HG03045 (cell line): ENCODE data around the gene PAX5.

Experiments
- ATAC-seq: cut with Tn5 transposase; IDR thresholded peaks from one replicate; pipeline ENCODE4 v1.9.1; 2021; ENCODE audit warnings: mild to moderate bottlenecking, moderate library complexity; ENCODE audit not compliant: unreplicated experiment

Gene PAX5

DNA sequence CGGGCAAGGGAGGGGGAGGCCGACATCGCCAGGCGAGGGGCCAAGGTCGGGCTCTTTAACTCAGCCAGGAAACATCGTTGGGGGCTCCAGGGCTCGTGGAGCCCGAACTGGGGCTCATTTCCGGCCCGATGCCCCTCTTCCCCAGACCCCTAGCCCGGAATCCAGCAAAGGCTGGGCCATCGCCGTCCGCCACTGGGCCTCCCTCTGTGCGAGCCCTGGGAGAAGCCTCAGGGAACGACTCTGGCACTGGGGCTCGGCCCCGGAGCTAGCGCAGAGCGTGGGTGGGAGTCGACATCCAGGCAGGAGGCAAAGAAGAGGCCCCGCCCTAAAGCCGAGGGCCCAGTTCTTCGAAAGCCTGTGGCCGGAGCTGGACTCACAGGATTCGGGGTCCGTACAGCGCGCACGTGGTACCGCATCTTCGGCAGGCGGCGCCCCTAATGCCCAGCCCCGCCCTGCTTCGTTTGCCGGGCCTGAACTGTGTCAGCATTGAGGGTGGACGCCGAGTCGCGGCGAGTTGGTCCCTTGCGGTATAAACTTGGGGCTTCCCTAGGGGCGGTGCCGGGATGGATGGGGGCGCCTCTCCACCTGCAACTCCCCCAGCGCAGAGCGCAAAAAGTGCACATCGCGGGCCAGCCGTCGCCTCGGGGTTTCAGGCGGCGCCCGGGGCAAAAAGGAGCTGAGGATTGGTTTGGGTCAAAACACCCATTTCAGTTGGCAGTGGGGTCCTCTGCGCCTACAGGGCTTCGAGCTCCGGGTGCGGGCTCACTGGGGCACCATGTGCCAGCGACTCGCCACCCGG lies 3.6 kb upstream of the PAX5 start:
- no peak for ATAC-seq

DNA sequence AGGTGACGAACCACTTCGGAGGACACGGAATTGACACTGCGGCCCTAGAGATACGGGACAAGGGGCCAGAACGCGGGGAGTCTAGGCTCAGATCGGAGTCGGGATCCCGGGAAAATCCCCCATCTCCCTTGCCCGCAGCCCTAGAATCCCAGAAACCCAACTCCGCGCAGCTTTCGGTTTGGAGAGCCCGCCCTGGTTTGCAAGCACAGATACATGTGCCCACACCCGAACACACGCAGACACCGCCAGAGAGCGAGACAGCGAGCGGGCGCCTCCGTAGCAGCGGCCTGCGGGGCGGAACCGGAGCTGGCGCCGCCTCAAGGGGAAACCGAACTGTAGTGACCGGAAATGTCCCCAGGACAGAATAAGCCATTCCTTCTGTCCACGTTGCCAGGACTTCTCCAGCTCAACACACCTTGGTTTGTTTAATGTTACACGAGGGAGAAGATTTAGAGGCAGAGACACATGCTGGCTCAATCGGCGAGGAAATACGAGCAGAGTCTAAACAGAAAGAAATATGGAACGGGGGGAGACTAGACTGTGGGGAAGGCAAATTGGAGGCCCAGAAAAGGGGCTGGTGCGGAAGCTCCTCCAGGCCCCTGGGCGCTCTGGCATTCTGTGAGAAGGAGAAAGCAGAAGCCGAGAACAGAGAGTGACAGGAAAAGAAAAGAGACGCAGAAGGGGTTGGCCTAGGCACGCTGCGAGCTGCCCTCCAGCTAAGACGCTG lies 2.9 kb upstream of the PAX5 start:
- no peak for ATAC-seq

DNA sequence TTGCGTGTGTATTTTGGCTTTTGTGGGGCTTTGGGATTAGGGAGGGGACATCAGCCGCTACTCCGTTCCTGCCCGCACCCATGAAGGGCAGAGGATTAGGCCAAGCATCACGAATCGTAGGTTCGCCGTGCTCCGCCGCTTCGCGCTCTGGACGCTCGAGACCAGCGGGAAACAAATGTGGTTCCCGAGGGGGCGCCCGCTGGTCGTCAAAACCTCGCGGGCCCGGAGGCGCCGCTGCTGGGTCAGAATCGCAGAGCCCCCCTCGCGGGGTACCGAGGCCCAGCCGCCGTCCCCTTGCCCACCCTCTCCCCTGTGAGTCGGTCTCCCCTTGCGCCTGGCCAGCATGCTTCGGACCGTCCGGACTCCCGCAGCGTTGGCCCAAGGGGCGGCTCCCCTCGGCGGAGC lies 2.3 kb upstream of the PAX5 start:
- ATAC-seq: no peak

DNA sequence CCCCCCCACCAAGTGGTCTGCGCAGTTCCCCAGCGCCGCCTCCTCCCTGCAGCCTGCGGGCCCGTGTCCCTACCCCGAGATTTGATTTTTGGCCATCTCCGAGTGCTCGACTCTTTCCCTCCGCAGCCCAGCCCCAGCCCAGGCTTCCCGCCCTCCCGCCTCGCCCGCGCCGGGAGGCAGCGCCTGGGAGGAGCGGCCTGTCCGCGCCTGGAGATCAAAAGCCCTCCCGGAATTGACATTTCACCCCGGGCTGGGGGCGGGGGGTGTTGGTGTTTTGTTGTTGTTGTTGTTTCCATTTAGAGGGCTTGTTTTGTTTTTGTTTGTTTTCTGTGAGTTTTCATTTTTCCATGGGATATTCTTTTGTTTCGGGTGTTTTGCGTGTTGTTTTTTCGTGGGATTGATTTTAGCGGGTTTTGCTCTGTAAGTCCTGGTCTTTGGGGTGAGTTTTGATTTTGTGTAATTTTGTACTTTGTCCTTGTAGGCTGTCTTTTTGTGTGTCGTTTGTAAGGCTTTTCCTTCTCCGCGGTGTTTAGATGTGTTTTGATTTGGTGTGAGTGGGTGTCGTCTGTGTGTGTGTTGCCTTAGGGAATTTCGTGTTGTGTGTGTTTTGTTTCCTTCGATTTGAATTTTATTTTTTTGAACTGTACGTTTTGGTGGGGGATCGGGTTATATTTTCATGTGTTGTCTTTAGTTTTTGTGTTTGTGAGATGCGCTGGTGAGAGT lies 1.7 kb upstream of the PAX5 start:
- no peak for ATAC-seq

DNA sequence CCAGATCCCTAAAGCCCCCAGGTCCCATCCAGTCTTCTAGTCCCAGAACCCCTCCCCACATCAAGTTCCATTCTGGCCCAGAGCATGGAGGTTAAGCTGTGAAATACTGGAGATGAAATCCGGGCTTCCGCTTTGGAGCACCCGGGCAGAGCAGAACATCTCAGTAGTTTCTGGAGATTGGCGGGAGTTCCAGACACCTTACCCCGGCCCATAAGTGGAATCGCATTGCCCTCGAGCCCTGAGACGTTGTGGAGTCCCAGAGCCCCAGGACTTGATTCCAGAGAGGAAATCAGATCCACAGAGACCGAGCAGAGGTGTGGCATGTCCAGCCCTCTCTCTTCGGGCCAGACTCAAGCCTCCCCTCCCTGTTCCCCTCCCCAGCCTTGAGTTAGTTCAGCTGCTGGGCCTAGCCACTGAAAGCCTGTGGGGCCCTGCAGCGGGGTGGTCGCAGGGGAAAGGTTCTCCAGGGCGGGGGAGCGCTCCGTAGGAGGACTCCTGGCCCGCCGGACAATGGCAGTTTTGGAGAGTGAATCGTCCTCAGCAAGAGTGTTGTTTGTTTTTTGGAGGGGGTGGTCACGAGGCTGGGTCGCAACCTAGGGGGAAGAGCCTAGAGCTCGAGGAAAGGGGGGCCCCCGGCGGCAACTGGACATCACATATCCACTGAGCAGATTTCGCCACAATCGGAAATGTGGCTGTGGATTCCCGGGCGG lies 1.0 kb upstream of the PAX5 start:
- no peak for ATAC-seq

DNA sequence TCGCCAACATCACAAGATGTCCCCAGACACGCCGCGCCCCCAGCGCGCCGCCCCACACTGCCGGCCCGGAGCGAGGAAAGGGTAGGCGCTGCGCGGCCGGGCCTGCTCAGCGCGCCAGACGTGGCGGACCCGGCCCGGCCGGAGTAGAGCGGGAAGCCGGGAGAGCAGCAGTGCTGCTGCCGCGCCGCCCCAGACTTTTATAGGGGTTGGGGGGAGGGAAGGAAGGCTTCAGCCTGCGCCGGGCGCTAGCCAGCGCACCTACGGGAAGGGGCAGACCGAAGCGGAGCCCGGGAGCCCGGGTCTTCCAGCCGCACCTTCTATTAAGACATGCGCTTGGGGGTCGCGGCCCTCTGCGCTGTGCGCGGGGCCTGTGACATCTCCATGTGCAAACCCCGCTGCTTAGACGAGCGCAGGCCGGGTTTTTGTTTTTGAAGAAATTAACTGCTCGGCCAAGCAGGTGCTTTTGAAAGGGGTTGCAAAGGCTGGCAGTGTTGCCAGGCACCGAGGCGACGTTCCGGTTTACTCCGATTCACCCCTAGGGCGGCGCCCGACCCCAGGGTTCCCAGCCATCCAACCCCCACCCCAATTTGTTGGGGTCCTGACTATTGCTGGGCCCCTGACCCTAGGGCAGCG lies 353 bp upstream of the PAX5 start:
- ATAC-seq: peak; percentile 21

DNA sequence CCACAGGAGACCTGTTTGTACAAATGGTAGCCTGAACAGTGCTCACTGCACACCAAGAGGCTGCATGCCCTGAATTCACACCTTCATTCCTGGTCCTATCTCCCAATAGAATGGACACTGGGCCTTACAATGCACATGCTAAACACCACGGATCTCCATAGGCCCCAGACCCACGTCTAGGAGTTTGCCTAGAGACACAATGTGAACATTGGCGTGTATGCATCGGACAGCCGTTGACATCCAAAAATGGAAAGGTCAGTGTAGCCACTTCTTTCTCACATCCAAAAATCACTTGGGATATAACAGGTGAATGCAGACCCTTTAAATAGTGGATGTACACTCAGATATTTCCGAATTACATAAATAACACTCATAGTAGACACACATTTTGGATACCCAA lies 927 bp downstream of the PAX5 start:
- no peak for ATAC-seq

DNA sequence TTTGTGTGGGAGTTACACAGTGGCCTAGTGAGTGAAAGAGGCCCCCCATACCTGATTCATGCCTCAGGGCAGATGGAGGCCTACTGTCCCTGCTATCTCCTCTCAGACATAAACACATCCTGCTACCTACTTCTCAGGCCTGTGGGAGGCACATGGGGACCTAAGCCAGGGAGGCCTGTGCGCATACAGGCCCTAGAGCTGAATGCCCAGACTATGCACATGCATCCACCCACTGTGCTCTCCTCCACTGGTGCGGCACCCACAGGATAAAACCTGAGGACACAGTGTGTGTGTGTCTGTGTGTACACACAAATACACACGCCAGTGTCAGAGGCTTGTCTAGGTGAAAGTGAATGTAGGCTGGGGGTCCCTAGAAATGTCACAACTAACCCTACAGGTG lies 1.4 kb downstream of the PAX5 start:
- ATAC-seq: no peak

DNA sequence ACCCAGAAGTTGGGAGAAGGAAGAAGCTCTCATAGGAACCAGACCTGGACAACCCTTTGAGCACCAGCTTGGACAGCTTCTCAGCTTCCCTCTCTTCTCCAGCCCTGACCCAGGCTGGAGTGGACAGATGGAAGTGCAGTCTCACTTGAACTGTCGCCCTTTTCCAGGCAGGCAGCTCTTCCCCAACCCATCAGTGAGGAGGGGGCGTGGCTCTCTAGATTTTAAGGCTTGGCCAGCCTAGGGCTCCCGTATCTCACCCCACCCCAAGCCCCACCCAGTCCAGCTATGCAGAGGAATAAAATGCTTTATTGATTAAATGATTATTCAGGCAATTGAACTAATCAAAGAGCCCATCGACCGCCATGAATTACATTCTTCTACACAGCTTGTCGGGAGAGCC lies 2.2 kb downstream of the PAX5 start:
- ATAC-seq: no peak

DNA sequence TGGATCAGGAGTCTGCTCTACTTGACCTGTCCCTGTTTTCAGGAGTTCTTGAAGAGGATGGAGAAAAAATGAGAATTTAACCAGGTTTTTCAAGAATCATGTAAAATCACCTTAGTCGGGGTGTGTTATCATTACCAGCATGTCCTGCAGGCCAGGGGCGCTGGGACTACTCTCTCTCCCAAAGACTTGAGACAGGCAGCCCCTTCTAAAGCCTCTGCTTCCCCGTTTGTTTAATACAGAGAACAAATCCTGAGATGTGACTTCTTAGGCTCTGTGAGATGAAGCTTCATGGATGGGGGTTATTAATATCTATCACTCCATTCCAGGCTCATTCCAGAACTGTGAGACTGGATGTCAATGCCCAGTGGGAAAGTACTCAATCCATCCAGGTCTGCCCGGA lies 3.0 kb downstream of the PAX5 start:
- no peak for ATAC-seq

DNA sequence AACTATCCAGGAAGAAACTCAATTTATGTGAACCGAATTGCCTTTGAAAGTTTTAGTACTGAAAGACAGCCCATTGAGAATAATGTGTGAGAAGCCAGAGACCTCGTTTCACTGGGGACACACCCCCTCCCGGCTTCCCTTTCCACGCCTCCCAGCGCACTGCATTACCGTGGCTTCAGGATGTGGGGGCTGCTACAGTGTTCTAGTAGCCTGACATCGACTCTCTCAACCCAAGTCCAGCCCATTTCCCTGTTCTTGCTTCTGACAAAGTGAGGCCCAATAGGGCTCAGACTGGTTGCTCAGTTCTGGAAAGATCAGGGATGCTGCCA lies 3.5 kb downstream of the PAX5 start:
- ATAC-seq: no peak

DNA sequence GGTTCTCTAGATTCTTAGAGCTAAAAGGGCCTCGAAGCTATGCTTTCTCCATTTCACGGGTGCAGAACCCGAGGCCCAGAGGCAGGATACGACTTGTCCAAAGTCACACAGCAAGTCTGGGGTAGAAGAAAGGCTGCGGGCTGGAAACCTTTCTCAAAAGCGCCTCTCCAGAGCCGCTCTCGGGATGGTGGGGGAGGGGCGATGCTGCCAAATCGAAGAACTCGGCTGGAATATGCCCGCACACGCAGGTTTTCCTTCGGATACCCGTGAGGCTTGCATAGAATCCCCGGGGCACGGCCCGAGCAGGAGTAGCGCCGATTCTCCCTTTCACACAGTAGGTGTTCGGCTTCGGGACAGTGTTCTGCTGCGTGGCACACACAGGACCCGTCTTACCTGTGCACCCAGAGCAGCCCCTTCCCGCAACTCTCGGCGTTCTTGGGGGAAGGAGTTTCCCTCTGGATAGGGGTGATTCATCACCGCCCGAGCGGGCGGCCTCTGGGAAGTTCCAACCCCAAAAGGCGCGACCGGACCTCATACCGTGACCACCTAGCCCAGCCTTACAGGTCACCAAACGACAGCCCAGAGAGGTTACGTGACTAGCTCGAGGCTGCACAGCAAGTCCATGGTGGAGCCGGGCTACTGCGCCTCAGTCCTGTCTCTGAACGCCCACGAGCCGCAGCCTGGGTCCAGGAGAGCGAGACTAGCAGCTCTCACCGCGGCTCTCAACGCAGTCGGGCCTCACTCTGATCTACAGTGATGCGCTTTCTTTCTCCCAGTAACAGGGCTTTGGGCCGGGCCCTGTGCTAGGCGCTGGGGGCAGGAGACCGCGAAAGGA lies 4.1 kb downstream of the PAX5 start:
- ATAC-seq: no peak

DNA sequence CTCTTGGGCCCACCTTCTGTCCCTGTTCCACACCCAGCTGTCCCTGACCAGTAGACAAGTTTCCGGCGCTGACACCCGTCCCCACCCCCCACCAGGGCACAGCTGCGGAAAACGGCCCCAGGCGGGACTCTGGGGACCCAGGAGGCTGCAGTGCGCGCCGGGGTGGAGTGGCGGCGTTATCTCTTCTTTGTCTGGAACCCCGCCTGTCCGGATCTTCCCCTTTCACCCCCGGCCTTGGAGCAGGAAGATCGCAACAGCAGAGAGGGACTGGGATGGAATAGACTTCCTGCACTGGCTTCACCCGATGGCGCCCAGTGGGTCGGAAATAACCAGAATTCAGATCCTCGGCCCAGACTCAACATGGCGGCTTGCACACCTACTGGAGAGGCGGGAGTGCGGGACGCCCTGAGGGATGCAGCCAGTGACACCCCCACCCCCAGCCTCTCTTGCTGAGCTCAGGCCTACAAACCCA lies 4.7 kb downstream of the PAX5 start:
- ATAC-seq: no peak

DNA sequence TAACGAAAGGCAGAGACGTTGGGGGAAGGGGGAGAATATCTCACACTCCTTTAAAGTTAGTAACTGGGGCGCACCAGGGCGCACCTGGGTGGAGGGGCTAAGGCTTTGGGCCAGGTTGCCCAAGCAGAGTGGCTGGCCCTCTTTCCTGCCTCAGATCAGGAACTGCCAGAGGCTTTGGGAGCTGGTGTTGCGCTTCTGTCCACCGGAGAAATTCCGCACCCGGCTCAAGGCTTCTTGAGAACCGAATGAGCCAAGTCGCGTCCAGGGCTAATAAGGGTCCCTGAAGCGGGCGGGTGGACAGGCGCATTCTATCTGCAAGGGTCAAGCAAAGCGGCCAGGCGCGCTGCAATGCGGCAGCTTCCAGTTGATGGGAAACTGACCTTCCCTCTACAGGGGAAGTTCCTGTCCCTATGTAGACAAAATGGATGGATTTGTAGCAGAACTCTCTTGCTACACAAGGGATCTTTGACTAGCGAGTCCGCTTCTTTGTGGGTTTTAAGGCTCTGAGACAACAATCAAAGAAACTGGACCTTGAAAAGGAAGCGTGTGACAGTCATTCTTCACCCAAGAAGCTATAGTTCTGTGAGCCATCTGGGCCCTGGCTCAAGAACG lies 5.5 kb downstream of the PAX5 start:
- no peak for ATAC-seq

DNA sequence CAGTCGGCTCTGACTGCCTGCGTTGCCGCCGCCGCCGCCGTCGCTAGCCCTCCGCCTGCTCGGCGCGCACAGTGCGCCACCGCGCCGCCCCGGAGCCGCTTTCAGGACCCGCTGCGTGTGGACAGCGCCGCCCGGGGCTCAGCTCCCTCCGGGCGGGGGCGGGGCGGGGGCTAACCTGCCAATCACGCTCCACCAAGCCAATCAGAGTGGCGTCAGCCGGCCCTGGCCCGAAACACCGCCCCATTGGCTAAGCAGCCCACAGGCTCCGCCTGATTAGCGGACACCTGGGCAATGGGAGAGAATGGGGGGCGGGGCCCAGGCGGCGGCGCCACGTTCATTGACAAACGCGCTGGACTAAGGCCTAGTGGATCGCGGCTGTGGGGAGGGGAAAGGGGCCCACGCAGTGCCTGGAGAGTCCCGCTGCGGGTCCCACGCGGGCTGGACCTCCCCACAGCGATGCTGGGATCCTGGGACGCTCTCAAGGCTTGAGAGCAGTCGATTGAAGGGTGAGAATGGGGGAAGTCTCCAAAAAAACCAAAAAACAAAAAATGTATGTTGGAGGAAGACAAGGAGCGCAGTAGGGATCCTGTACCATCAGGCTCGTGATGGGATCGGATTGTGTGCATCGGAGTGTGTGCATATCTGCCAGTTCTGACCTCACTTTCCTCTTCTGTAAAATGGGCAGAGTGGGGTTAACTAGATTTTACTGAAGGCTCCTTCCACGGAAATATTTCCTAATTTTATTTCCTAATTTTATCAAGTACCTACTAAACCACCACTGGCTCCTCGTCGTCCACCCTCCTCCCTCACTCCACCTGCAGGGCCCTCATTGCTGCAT lies 6.3 kb downstream of the PAX5 start:
- peak; percentile 74 for ATAC-seq

DNA sequence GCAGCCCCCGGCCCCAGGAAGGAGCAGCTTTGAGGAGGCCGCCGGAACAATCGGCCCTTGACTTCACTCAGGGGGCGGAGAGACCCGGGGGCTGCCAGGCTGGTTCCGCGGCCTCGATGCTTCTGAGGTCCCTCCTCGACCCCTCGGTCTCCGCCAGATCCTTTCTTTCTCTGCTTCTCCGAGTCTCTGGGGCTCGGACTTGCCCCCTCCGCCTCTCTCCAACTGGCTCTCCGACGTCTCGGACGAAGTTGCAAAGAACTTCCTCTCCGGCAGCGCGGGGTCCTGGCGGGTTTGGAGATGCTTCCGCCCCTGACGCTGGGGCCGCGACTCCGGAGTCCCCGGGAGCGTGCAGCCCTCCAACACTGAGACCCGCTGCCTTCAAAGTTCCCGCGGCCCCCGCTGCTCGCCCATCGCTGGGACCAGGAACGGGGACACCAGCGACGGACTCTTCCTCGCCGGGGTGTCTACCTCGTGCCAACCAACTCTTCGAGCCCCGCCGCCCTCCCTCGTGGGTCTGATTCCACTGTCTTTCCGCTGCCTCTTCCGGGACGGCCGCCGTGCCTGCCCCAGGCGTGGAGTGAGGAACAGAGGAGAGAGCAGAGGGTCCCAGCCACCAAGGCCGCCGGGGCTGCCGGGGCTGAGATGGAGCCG lies 7.0 kb downstream of the PAX5 start:
- ATAC-seq: no peak

DNA sequence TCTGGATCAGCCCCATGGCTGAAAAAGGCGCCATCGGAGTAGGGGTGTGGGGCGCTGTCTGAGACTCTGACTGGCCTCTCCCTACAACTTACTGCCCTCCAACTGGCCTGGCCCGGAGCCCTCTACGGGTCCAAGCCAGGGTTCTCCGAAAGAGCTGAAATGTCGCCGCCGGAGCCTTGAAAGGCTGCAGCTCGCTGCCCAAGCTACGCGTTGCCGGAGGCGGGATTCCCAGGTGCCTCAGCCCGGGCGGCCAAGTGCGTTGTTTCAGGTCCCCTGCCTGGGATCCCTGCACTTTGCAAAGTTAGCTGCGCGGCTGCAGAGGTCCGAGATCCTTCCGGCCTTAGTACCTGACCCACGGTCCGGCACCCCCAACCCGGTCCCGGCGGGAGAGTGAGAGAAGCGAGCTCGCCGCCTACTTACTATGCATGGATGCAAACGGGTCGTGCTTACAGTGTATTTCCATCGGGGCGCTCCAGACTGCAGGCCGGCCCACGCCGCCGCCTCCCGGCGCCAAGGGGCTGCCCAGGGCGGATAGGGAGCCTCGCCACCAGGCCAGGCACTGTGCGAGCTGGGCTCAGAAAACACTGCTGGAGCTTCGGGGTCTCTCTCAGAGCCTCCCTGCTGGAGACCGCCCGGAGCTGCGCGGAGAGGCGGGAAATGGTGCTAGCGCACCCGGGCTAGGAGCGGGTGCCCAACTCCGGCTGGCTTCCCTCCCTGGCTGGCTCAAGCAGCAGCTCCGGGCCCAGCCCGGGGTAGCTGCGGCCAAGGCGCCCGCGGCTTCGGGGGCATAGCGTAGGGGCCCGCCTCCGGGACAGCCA lies 7.7 kb downstream of the PAX5 start:
- no peak for ATAC-seq

DNA sequence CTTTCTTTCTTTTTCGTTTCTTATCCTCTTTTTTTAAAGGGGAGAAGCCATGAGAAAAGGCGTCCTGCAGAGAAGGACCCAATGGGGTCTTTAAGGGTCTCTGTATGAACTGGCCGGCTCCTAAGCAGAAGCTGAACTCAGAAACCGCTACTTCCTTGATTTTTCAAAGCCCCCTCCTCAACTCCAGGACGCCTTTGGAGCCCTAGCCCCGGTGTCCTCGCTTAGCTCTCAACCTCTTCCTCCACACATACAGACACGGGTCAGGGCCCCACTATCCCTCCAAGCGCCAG lies 8.3 kb downstream of the PAX5 start:
- ATAC-seq: no peak
